G401 (cell line): ENCODE data around the gene AVPI1. TPM values are rescaled to one million over a fixed set of nuclear protein-coding genes. Genes with fewer than 3 reads are reported as not detected.
A peak's percentile ranks its signal among the peaks of the same experiment; 100 is the strongest.
"Not testable (repeated sequence)": the region's sequence is repeated elsewhere in the genome, so short reads cannot be mapped to it uniquely, and the experiment has no call there.

ENCODE experiments used
- DNase-seq: peaks from one replicate; pipeline ENCODE4 v3.0.0-alpha.2; 2015; ENCODE audit warnings: low spot score
- in situ Hi-C: cut with HindIII; loops from 2 replicates; pipeline ENCODE4 v1.10.0; 2016; ENCODE audit warnings: low sequenced_read_pairs, mixed read lengths
- total RNA-seq: library from RNA; depleted of rRNA; stranded (reverse); fragments of >200 nt; shearing (Covaris generic); gene quantifications from 2 replicates; pipeline ENCODE4 v1.2.3, GENCODE V29; 2014

The AVPI1 gene
- total RNA-seq, 1 experiment from 2014 or later = 19.1 TPM

DNA sequence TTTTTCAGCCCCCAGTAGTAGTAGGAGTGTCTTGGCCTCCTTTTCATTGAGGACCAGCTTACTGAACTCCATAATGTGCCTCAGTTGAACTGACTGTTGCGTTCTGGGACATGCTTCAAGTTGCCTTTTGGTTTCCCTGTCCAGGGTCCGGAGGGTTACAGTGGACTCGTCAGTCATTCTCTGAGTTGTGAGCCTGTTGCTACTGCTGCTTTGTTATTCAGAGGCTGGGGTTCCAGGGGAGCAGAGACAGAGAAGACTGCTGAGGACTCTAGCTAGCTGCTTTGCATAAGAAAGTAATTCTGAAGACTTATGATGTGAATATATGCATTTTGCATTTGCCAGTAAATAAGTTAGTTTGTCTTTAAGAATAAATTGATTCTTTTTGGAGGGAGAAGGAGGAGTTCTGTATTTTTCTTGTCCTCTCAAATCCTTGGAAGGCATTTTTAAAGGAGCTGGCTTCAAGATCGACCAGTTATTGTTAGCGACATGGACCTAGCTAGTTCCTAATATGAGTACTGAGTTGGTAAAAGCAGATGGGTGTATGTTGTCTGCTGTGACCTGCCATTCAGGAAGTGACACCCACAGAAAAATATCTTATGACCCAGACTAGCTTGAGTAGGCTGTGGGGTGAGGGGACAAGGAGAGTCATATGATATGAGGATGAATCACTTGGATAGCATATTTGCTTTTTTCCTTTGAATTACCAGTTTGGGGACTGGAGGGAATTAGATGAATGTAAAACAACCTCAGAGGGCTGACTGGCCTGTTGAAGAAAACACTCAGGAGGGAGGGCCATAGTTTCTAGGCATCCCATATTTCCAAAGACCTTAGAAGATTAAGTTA, 38.3 kb downstream of the AVPI1 start:
- DNase-seq = no peak
- in situ Hi-C loops = no loop called here

GRCh38 chr10:97647556-97647955, 39.5 kb downstream of the AVPI1 start:
- no peak for DNase-seq
- in situ Hi-C loops = no loop called here

DNA sequence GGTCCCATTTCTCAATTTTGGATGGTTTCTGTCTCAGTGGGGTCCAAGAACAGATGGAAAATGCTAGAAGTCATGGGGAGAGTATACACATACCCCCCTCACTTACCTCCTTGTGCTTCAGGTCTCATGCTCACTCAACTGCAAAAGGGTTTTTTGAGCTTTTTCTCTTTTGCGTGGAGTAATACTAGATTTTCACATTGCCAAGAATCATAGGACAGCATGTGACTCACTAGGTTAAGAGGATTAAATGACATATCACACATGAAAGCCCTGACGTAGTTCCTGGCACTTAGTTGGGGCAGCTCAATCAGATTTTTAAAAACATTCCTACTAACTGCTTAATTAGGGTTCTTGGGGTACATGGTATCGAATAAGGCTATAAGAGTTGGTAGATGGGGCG, 42.1 kb downstream of the AVPI1 start:
- in situ Hi-C loops = no loop called here

DNA sequence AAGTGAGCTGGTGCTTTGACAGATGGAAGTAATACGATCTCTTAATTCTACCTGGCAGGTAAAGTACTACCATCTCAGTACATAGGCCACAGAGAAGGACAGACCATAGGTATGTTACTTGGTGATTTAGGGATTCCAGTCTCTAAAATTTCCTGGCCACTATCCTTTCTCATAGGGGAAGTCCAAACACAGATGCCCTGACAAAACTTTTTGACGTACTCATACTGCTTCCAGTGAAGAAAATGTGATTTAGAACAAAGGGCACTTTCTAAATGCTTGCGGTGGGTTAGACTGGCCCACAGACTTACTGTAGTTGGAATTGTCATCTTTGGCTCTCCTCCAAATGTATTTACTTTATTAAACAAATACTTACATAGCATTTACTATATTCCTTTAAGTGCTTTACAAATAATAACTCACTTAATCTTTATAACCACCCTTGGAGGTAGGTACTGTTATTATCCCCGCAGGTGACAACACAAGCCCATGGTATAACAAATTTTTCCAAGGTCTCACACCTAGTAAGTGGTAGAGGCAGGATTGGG, 43.5 kb downstream of the AVPI1 start:
- DNase-seq = no peak
- in situ Hi-C loops = no loop called here

More for the DNA sequence above, 42.1 kb downstream of the AVPI1 start:
- no peak for DNase-seq

GRCh38 chr10:97642471-97643159, 44.4 kb downstream of the AVPI1 start:
- DNase-seq, in situ Hi-C loops: not testable (repeated sequence)

DNA sequence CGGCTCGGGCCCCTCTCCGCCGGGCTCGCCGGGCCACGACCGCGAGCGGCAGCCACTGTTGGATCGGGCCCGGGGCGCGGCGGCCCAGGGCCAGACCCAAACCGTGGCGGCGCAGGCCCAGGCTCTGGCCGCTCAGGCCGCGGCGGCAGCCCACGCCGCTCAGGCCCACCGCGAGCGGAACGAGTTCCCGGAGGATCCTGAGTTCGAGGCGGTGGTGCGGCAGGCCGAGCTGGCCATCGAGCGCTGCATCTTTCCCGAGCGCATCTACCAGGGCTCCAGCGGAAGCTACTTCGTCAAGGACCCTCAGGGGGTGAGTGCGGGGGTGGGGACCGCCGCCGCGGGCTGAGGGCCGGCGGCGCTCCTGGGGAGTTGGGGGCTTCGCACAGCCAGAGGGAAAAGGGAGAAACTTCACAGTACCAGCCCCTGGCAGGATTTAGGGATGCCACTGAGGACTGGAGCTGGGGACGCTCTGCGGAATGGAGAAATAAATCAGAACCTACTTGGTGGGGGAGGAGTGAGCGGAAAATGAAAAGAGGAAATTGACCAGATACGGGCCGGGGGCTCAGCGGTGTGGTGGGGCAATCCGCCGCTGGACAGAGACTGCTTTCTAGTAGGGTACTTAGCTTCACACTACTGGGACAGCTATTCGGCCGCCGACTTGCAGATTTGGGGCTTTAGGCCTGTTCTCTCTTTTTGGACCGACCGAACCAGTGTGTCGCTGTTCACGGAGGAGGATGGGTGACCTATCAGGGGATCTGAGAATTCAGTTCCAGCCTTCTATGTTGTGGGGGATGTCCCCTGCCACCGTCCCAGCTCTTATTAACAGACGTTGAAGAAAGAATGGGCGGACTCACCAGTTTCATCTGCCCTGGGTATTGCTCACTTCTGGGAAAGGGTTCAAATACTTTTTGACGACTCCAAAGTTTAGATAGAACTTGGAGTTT, 45.9 kb downstream of the AVPI1 start:
- in situ Hi-C loops = no loop called here

DNA sequence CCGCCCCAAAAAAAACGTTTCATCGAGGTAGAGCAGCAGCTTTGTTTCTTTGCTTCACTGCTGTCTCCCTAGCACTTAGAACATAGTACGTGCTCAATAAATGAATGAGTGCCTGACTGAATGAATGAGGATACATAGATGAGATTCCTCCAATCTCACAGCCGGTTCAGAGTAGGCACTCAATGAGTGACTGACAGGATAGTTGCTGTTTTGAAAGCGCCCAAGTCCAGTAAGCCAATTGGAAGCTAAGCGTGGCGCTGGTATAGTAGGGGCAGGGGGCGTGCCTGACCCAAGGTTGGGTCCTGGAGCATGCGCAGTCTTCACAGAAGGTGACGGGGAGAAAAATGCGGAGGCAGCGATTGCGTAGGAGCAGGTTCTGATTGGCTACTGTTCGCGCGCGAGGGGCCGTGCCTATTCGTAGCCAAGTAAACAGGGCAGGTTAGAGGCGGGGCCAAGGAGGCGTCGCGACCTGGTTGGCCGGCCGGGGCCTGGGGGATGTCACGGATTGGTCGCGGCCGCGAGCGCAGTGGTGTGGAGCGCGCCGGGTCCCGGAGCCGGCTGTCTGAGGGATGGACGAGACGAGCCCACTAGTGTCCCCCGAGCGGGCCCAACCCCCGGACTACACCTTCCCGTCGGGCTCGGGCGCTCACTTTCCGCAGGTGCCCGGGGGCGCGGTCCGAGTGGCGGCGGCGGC, 46.7 kb downstream of the AVPI1 start, which contains the start of gene PI4K2A:
Gene PI4K2A (plus strand): TSS at position 498 of the 694 bp plus-strand sequence. CDS start 72 bp downstream, at position 570.
- in situ Hi-C loops = no loop called here
- DNase-seq = peak; percentile 99

More for the DNA sequence above, 45.9 kb downstream of the AVPI1 start:
- DNase-seq = peak; percentile 15

DNA sequence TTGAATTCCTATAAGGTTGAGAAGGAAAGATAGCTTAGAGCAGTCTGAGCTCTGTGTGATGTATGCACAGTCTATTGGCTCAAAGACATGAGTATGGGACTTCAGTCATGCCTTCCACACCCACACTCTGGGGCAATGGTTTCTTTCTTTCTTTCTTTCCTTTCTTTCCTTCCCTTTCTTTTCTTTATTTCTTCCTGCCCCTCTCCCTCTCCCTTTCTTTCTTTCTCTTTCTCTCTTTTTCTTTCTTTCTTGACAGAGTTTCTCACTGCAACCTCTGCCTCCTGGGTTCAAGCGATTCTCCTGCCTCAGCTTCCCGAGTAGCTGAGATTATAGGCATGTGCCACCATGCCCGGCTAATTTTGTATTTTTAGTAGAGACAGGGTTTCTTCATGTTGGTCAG, 48.0 kb downstream of the AVPI1 start:
- in situ Hi-C loops = not testable (repeated sequence)

DNA sequence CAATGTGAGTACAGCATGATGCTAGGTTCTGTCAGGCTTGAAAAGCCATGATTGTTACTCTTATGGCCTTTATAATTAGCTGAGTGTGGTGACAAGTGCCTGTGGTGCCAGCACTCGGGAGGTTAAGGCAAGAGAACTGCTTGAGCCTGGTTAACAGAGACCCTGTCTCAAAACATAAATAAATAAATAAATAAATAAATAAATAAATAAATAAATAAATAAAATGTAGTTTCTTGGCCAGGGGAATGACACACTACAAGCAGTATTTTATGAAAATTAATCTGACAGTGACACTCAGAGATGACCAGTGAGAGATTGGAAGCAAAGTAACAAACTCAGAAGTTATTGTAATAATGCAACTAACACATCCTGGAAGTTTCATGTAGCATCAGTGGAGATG, 51.5 kb downstream of the AVPI1 start:
- in situ Hi-C loops = no loop called here

More for the DNA sequence above, 48.0 kb downstream of the AVPI1 start:
- not testable (repeated sequence) for DNase-seq

DNA sequence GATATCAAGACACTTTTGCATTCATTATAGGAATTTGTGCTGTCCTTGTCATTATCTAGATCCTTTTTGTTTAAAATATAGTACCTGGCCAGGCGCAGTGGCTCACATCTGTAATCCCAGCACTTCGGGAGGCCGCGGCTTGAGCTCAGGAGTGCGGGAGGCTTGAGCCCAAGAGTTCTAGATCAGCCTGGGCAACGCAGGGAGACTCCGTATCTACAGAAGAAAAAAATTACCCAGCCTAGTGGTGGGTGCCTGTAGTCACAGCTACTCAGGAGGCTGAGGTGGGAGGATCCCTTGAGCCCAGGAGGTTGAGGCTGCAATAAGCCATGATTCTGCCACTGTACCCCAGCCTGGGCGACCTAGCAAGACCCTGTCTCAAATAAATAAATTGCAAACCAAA, 53.1 kb downstream of the AVPI1 start:
- in situ Hi-C loops = no loop called here
- no peak for DNase-seq

More for the DNA sequence above, 51.5 kb downstream of the AVPI1 start:
- no peak for DNase-seq

GRCh38 chr10:97632949-97633884, 53.8 kb downstream of the AVPI1 start, which contains the start of gene MORN4:
MORN4 (minus strand) TSS chr10:97633500; CDS start chr10:97619653, 13,847 bp downstream.
- DNase-seq = peak; percentile 94
- in situ Hi-C loops = no loop called here

- no peak for DNase-seq
- in situ Hi-C loops = no loop called here
Observed at GRCh38 chr10:97631098-97631497, 55.9 kb downstream of the AVPI1 start.

DNA sequence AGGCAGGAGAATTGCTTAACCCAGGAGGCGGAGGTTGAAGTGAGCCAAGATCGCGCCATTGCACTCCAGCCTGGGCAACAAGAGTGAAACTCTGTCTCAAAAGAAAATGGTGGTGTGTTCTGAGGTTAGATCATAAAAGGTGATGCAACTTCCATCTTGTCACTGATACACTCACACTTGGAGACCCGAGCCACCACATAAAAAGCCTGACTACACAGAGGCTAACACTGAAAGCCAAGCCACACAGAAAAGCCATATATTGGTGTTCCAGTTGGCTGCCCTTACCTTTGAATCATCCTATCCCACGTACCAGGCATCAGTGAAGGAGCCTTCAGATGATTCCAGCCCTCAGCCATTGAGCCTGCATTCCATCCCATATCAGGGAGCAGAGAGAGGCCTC, 57.8 kb downstream of the AVPI1 start:
- DNase-seq = no peak
- in situ Hi-C loops = no loop called here

DNA sequence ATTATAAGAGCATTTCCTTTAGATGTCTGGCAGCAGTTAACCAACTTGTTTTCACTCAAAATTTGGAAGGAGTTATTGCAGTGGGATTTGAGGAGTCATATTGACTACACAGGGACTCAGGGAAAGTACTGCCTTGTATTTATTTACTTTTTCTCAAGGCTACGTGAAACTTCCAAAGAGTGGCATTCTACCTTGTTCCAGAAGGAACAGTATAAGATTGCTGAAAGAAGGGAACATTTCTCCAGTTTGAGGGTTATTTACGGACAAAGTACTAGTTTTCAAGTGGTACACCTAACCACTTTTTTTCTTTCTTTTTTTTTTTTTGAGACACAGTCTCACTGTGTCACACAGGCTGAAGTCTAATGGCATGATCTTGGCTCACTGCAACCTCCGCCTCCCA, 58.8 kb downstream of the AVPI1 start:
- in situ Hi-C loops = no loop called here
- DNase-seq = no peak

DNA sequence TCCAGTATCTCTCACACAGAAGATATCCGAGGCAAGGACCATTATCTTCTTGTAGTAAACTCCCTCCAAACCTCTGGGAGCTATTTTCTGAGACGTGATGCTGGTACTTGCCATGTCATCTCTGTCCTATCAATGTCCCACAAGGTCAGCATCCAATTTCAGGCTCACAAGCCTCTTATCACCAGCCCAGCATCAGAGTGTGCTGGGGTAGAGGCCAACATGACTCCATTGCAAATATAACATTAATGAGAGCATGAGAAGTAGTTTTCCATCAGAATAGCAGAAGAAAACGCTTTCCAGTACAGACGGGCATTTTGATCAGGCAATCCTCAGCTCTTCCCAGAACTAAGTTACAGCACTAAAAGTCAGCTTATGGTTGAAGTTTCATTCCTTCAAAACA, 59.3 kb downstream of the AVPI1 start:
- no peak for DNase-seq
- in situ Hi-C loops = no loop called here
